Vagina (tissue), 2 donors: Measurements from ENCODE around the gene MSL2.

ENCODE experiments used
- CTCF ChIP-seq, 3 experiments: fragments of 450-650 bp in 2 of 3; fragments of 200-600 bp in 1 of 3; sonication (generic) in 1 of 3; IDR thresholded peaks; one replicate each; pipeline ENCODE4 v1.5.1; 2017 to 2019; ENCODE audit warnings: antibody characterized with exemption in 3 of 3, mild to moderate bottlenecking in 2 of 3, moderate library complexity in 2 of 3
- POLR2AphosphoS5 ChIP-seq, 2 donors: sonication (generic); formaldehyde crosslinking; IDR thresholded peaks; one replicate each; pipeline ENCODE4 v1.9.0; 2017; ENCODE audit warnings: antibody characterized with exemption in 2 of 2, mild to moderate bottlenecking in 2 of 2, low read depth in 1 of 2; ENCODE audit not compliant: insufficient read depth in 1 of 2

DNA sequence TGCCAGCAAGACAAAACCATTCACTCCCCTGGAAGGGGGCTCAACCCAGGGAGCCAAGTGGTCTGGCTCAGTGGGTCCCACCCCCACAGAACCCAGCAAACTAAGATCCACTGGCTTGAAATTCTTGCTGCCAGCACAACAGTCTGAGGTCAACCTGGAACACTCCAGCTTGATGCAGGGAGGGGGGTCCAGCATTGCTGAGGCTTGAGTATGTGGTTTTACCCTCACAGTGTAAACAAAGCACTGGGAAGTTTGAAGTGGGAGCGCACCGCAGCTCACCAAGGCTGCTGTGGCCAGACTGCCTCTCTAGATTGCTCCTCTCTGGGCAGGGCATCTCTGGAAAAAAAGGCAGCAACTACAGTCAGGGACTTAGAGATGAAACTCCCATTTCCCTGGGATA, 81.7 kb downstream of the MSL2 start:
- no peak for TF ChIP-seq CTCF (IDR thresholded peaks at IDR 0.05)
- TF ChIP-seq POLR2AphosphoS5 (IDR thresholded peaks at IDR 0.05; ENCODE audit: insufficient read depth in 1 of 2, low read depth in 1 of 2): no peak
